H1 (cell line): ENCODE measurements around the gene TNFRSF1A. TPM values are rescaled to one million over a fixed set of nuclear protein-coding genes. Genes with fewer than 3 reads are reported as not detected.

Source experiments
- CTCF ChIA-PET: fragments of 300-600 bp; sonication (Branson Sonifier 250); formaldehyde crosslinking; loops from one replicate; lab custom pipeline; 2021; ENCODE audit not compliant: partially characterized antibody; lab: Charles Lee
- POLR2A ChIA-PET: fragments of 300-600 bp; sonication (Branson Sonifier 250); formaldehyde crosslinking; loops from one replicate; lab custom pipeline; 2021; ENCODE audit warnings: inconsistent platforms; ENCODE audit not compliant: partially characterized antibody; lab: Charles Lee
- DNase-seq, 2 experiments: peaks; one replicate each; pipeline versions ENCODE4 v3.0.0 to v3.0.0-alpha.2; 2010 to 2022; ENCODE audit warnings: low spot score in 2 of 2, low read depth in 1 of 2, mixed read lengths in 1 of 2
- FAIRE-seq: peaks from 2 replicates; lab custom pipeline; 2011; peaks lifted over from hg19 to GRCh38; lab: Jason Lieb, UNC
- H2AFZ ChIP-seq: 2 replicates; pipeline ENCODE4 v1.8.1; 2012; ENCODE audit warnings: low read length, inconsistent platforms
- H2AK5ac ChIP-seq: 2 replicates; pipeline ENCODE4 v1.6.1; 2013; ENCODE audit warnings: low read depth, low read length
- H2BK120ac ChIP-seq: replicated peaks from 2 replicates; pipeline ENCODE3; 2013; ENCODE audit warnings: low read depth, low read length, inconsistent platforms
- H2BK12ac ChIP-seq: 2 replicates; pipeline ENCODE4 v1.6.1; 2013; ENCODE audit warnings: low read depth, low read length
- H2BK15ac ChIP-seq: 2 replicates; pipeline ENCODE4 v1.6.1; 2013; ENCODE audit warnings: low read length
- H2BK20ac ChIP-seq: 2 replicates; pipeline ENCODE4 v1.6.1; 2013; ENCODE audit warnings: low read length
- H2BK5ac ChIP-seq: 2 replicates; pipeline ENCODE4 v1.6.1; 2013; ENCODE audit warnings: low read depth, low read length
- H3K14ac ChIP-seq: 2 replicates; pipeline ENCODE4 v1.6.1; 2013; ENCODE audit warnings: inconsistent platforms; ENCODE audit not compliant: insufficient read length
- H3K18ac ChIP-seq: 2 replicates; pipeline ENCODE4 v1.6.1; 2013; ENCODE audit warnings: low read length; ENCODE audit errors: extremely low read depth
- H3K23ac ChIP-seq: 2 replicates; pipeline ENCODE4 v1.6.1; 2013; ENCODE audit warnings: inconsistent platforms; ENCODE audit not compliant: insufficient read length
- H3K23me2 ChIP-seq: 2 replicates; pipeline ENCODE4 v1.6.1; 2013; ENCODE audit warnings: low read depth, low read length
- H3K27ac ChIP-seq: 2 replicates; pipeline ENCODE4 v1.6.1; 2011; ENCODE audit warnings: low read depth, low read length, inconsistent platforms
- H3K27me3 ChIP-seq, 4 experiments: replicated peaks in 1 of 4; 1 replicate in 1 of 4; 2 replicates in 3 of 4; pipeline versions ENCODE4 v1.6.1 to v1.8.1; 2011 to 2013; ENCODE audit warnings: low read length in 3 of 4, mild to moderate bottlenecking in 3 of 4, inconsistent platforms in 2 of 4, mixed read lengths in 2 of 4, moderate library complexity in 1 of 4; ENCODE audit not compliant: control insufficient read depth in 3 of 4, insufficient read depth in 3 of 4; ENCODE audit errors: extremely low read depth in 1 of 4
- H3K36me3 ChIP-seq, 4 experiments: 2 replicates each; pipeline versions ENCODE4 v1.6.1 to v1.8.1; 2011 to 2013; ENCODE audit warnings: mild to moderate bottlenecking in 4 of 4, low read length in 3 of 4, moderate library complexity in 2 of 4, control low read depth in 1 of 4, inconsistent platforms in 1 of 4; ENCODE audit not compliant: insufficient read depth in 4 of 4, control insufficient read depth in 2 of 4
- H3K4ac ChIP-seq: replicated peaks from 2 replicates; pipeline ENCODE3; 2013; ENCODE audit warnings: low read length, low read depth, mixed read lengths, inconsistent platforms; ENCODE audit not compliant: insufficient read length
- H3K4me1 ChIP-seq, 4 experiments: replicated peaks in 1 of 4; 1 replicate in 1 of 4; 2 replicates in 3 of 4; pipeline versions ENCODE4 v1.6.1 to v1.8.1; 2011 to 2013; ENCODE audit warnings: low read length in 3 of 4, inconsistent platforms in 2 of 4, mixed read lengths in 1 of 4; ENCODE audit not compliant: insufficient read depth in 4 of 4, control insufficient read depth in 3 of 4
- H3K4me2 ChIP-seq, 2 experiments: 2 replicates each; pipeline versions ENCODE4 v1.6.1 to v1.8.1; 2011 to 2013; ENCODE audit warnings: low read depth in 2 of 2, low read length in 2 of 2, control low read depth in 1 of 2, inconsistent platforms in 1 of 2, mild to moderate bottlenecking in 1 of 2; ENCODE audit not compliant: insufficient read depth in 1 of 2
- H3K4me3 ChIP-seq, 4 experiments: fragments of 200-600, 300-600 bp in 1 of 4; sonication (generic), shearing (Covaris generic), sonication (Bioruptor Twin) in 1 of 4; 2 replicates each; pipeline versions ENCODE4 v1.5.1 to v1.8.1; 2011 to 2016; ENCODE audit warnings: low read length in 4 of 4, low read depth in 3 of 4, control low read depth in 2 of 4, inconsistent platforms in 2 of 4, mild to moderate bottlenecking in 2 of 4, mixed read lengths in 1 of 4, moderate library complexity in 1 of 4; ENCODE audit not compliant: insufficient read depth in 2 of 4; ENCODE audit errors: extremely low read depth in 1 of 4
- H3K56ac ChIP-seq: replicated peaks from 2 replicates; pipeline ENCODE3; 2013; ENCODE audit warnings: low read depth, mild to moderate bottlenecking, mixed read lengths, low read length, inconsistent platforms; ENCODE audit not compliant: insufficient read length
- H3K79me1 ChIP-seq: 2 replicates; pipeline ENCODE4 v1.6.1; 2013; ENCODE audit warnings: low read depth, low read length, control low read depth
- H3K79me2 ChIP-seq, 2 experiments: 2 replicates each; pipeline versions ENCODE4 v1.6.1 to v1.8.1; 2012 to 2013; ENCODE audit warnings: low read length in 2 of 2, mild to moderate bottlenecking in 2 of 2, inconsistent platforms in 1 of 2; ENCODE audit not compliant: insufficient read depth in 2 of 2, control insufficient read depth in 1 of 2
- H3K9ac ChIP-seq, 4 experiments: replicated peaks in 1 of 4; 1 replicate in 1 of 4; 2 replicates in 3 of 4; pipeline versions ENCODE4 v1.6.1 to v1.8.1; 2011 to 2013; ENCODE audit warnings: low read depth in 3 of 4, low read length in 3 of 4, control low read depth in 2 of 4, mild to moderate bottlenecking in 2 of 4, moderate library complexity in 2 of 4, inconsistent platforms in 1 of 4; ENCODE audit errors: extremely low read depth in 1 of 4
- H3K9me3 ChIP-seq, 2 experiments: 2 replicates each; pipeline versions ENCODE4 v1.6.1 to v1.8.1; 2012 to 2013; ENCODE audit warnings: mild to moderate bottlenecking in 2 of 2, moderate library complexity in 2 of 2, control low read depth in 1 of 2, inconsistent platforms in 1 of 2, low read depth in 1 of 2, low read length in 1 of 2, mixed read lengths in 1 of 2; ENCODE audit not compliant: insufficient read depth in 2 of 2
- H4K20me1 ChIP-seq, 2 experiments: replicated peaks in 1 of 2; 2 replicates each; pipeline versions ENCODE3 to v1.8.1; 2011 to 2013; ENCODE audit warnings: inconsistent platforms in 2 of 2, low read length in 2 of 2, mild to moderate bottlenecking in 1 of 2; ENCODE audit not compliant: insufficient read depth in 2 of 2, control insufficient read depth in 1 of 2
- H4K5ac ChIP-seq: 2 replicates; pipeline ENCODE4 v1.6.1; 2013; ENCODE audit warnings: low read length, low read depth, mixed read lengths, inconsistent platforms; ENCODE audit not compliant: insufficient read length
- H4K8ac ChIP-seq: 2 replicates; pipeline ENCODE4 v1.8.0; 2013; ENCODE audit warnings: mild to moderate bottlenecking, moderate library complexity, low read length, inconsistent platforms; ENCODE audit not compliant: insufficient read depth; ENCODE audit errors: extremely low read depth
- H4K91ac ChIP-seq: replicated peaks from 2 replicates; pipeline ENCODE3; 2013; ENCODE audit warnings: low read length, mixed read lengths, inconsistent platforms; ENCODE audit not compliant: insufficient read length
- POLR2A ChIP-seq, 2 experiments: IDR thresholded peaks; 1 replicate in 1 of 2; 2 replicates in 1 of 2; pipeline ENCODE4 v1.6.1; 2011; ENCODE audit warnings: low read depth in 2 of 2, low read length in 2 of 2, mild to moderate bottlenecking in 2 of 2; ENCODE audit errors: control extremely low read depth in 1 of 2
- POLR2AphosphoS5 ChIP-seq: IDR thresholded peaks from 2 replicates; pipeline ENCODE4 v1.6.1; 2011; ENCODE audit warnings: low read depth, low read length
- POU5F1 ChIP-seq: IDR thresholded peaks from 2 replicates; pipeline ENCODE4 v1.6.1; 2011; ENCODE audit warnings: low read depth, mild to moderate bottlenecking, low read length, moderate library complexity
- WGBS, 2 experiments: shearing (Covaris generic) in 1 of 2; methylation state at CpG; one replicate each; pipeline versions ENCODE4 v1.1.6 to v1.1.7; 2013 to 2015; ENCODE audit warnings: low lambda C conversion rate in 2 of 2, mixed read lengths in 2 of 2, inconsistent platforms in 1 of 2, low coverage in 1 of 2, missing lambda C conversion rate in 1 of 2; ENCODE audit not compliant: insufficient replicate concordance in 2 of 2, insufficient coverage in 1 of 2, insufficient read length in 1 of 2; ENCODE audit errors: extremely low coverage in 1 of 2, missing lambda C conversion rate in 1 of 2; 5-methylcytosine and 5-hydroxymethylcytosine counted together
- polyA plus RNA-seq, 7 experiments: library from polyadenylated mRNA; depleted of rRNA in 3 of 7; stranded (reverse) in 5 of 7; unstranded in 2 of 7; fragments of >200 nt in 5 of 7; fragments of 200-250 nt in 2 of 7; gene quantifications; 1 replicate in 5 of 7; 2 replicates in 1 of 7; 4 replicates in 1 of 7; pipeline versions ENCODE4 v1.2.1 to v1.2.3, GENCODE V29; 2011 to 2013; ENCODE audit warnings: missing spikeins in 2 of 7, mixed read lengths in 2 of 7
- total RNA-seq: library from RNA; stranded (reverse); fragmentation: NEBNext Ultra II Directional; extraction: Animal tissue kit (Norgen Biotek cat#: 25700); gene quantifications from 2 replicates; pipeline ENCODE4 v1.2.1, GENCODE V29; 2021

The TNFRSF1A gene
- total and polyA plus RNA-seq, 2 of the 8 experiments (the other 6 are each of a cell fraction or from before 2014, with no cell fraction given), result 28.7 to 42.1 TPM

GRCh38 chr12:6328045-6328779 lies 13.7 kb downstream of the TNFRSF1A start:
- Histone ChIP-seq H3K27ac (no peak overlapping the region), H4K20me1 (no peaks in the 10 kb centered on the region), H4K8ac (no peak overlapping the region), H4K5ac (no peak overlapping the region), H3K79me2 (no peaks in the 10 kb centered on the region), H3K18ac (peak overlapping the region; percentile 51; the same call in 1 of the 2 replicates), H3K4ac (no peak overlapping the region), H3K14ac (no peak overlapping the region), H3K4me1 (peaks cover 9 to 43% (median 24%) of the 10 kb centered on the region in 4 experiments), H3K36me3 (peaks cover 11 to 40% (median 24%) of the 10 kb centered on the region in 4 experiments; a peak in 5 of 8 replicates), H3K27me3 (no peaks in the 10 kb centered on the region), H2BK20ac (peak overlapping the region; percentile 21; the same call in 1 of the 2 replicates), H2BK15ac (peak overlapping the region; percentile 29; the same call in 1 of the 2 replicates), H2BK12ac (no peak overlapping the region), H3K23ac (no peak overlapping the region), H3K4me2 (no peak overlapping the region; a peak in 2 of 4 replicates), H3K56ac (no peak overlapping the region), H2AFZ (no peak overlapping the region), H3K4me3 (no peak overlapping the region), H3K9me3 (no peaks in the 10 kb centered on the region), H3K79me1 (no peaks in the 10 kb centered on the region; the same call in 1 of the 2 replicates), H3K9ac (no peak overlapping the region), H3K23me2 (peaks cover 4% of the 10 kb centered on the region; the same call in 1 of the 2 replicates), H2AK5ac (peak overlapping the region; percentile 75; the same call in 1 of the 2 replicates), H2BK5ac (no peak overlapping the region), H4K91ac (no peak overlapping the region), H2BK120ac (no peak overlapping the region)
- DNase-seq (no peak), FAIRE-seq (no peak)
- TF ChIP-seq POLR2AphosphoS5 (peak; percentile 42; the same call in 1 of the 2 replicates), POU5F1 (no peak), POLR2A (IDR thresholded peaks at IDR 0.05; ENCODE audit: control extremely low read depth in 1 of 2, low read depth in 2 of 2, low read length in 2 of 2) (peak in 1 of 2 experiments; percentile 18; a peak in 1 of 3 replicates)
- ChIA-PET CTCF (interaction anchor here (0.6 to 7.8 kb wide), 17 partner anchors 8 to 291 kb away, joined by 3 to 109 read pairs (median 8); partner anchors contain the start of genes SCNN1A, TNFRSF1A and VAMP1), POLR2A (interaction anchor here (0.6 to 17.5 kb wide), 15 partner anchors 8 to 206 kb away, joined by 3 to 286 read pairs (median 6); partner anchors contain the start of genes GAPDH, LTBR, SCNN1A and TNFRSF1A)
- WGBS, 2 experiments, result 87% methylated on average over 10 of the region's 10 CpGs; no CpG with 5 or more reads in 1 of the 2 experiments
